OCI-LY1 (cell line): ENCODE measurements around the gene NXPH4.
A peak's percentile ranks its signal among the peaks of the same experiment; 100 is the strongest.

Source experiments
- EZH2 ChIP-seq: fragments of 200-600 bp; sonication (generic), shearing (Covaris generic); IDR thresholded peaks from 2 replicates; pipeline ENCODE4 v1.8.0; 2017; ENCODE audit warnings: borderline replicate concordance, mixed run types, mild to moderate bottlenecking, antibody characterized with exemption, low read length, moderate library complexity, mixed read lengths
- TF ChIP-seq, protein P1 (sequence below): fragments of 200-600 bp; sonication (generic), shearing (Covaris generic); IDR thresholded peaks from 2 replicates; pipeline ENCODE4 v1.5.1; 2017; ENCODE audit warnings: mild to moderate bottlenecking, antibody characterized with exemption, low read length, moderate library complexity, mixed read lengths

DNA sequence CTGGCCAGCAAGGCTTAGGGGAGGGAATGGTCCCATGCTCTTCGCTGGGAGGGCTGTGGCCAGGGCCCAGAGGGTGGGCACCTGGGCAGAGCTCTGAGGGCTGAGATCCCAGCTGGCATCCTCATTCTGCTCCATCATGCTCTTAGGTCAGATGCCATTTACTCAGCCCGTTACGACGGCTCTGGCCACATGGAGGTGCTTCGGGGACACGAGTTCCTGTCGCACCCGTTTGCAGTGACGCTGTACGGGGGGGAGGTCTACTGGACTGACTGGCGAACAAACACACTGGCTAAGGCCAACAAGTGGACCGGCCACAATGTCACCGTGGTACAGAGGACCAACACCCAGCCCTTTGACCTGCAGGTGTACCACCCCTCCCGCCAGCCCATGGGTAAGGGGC, 38.4 kb upstream of the NXPH4 start:
- TF ChIP-seq, protein P1, sequence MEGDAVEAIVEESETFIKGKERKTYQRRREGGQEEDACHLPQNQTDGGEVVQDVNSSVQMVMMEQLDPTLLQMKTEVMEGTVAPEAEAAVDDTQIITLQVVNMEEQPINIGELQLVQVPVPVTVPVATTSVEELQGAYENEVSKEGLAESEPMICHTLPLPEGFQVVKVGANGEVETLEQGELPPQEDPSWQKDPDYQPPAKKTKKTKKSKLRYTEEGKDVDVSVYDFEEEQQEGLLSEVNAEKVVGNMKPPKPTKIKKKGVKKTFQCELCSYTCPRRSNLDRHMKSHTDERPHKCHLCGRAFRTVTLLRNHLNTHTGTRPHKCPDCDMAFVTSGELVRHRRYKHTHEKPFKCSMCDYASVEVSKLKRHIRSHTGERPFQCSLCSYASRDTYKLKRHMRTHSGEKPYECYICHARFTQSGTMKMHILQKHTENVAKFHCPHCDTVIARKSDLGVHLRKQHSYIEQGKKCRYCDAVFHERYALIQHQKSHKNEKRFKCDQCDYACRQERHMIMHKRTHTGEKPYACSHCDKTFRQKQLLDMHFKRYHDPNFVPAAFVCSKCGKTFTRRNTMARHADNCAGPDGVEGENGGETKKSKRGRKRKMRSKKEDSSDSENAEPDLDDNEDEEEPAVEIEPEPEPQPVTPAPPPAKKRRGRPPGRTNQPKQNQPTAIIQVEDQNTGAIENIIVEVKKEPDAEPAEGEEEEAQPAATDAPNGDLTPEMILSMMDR = peak; percentile 11; the same call in 1 of the 2 replicates
- no peak for TF ChIP-seq EZH2
